Measurements from ENCODE around the gene MAFB. TPM values are rescaled to one million over a fixed set of nuclear protein-coding genes. Genes with fewer than 3 reads are reported as not detected.

MAFB gene
- polyA plus RNA-seq, 1 donor (not counting 4 experiments of a cell fraction or from before 2014, with no cell fraction given) = 1.7 TPM

DNA sequence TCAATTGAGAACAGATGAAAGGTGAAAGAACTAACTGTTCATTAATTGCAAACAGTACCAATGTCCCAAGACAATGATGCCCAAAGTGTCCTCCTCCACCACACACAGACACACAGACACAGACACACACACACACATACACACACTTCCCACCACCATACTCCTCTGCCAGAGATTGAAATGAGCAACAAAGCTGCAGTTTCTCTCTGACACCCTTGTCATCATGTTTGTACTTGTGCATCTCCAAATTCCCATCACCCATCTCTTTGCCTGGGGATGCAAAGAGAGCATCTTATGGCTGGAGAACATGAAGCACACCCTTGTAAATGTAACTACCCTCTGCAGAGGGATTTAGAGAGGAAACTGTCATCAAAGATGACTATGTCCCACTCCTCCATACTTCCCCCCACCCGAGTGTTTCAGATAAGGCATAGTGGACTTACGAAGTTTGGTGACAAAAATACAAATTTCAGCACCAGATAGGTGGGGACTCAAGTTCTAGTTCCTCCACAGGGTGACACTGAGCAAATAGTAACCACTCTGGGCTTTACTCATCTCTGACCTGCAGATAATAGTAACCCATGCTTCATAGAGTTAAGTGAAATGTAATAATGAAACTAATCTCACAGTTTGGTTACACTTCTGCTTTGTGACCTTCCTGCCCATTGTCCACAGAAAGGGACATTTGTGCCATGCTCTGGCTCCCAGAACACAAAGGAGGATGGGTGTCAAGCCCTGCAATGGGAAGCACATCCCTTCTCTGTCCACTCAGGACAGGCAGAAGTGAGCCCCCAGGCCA is 8.7 kb downstream of the MAFB start:
- Histone ChIP-seq H3K9me1 (ENCODE audit: control insufficient read depth, extremely low read depth, insufficient read depth, low read length) (peaks cover 2% of the 10 kb centered on the region), H3K4me2 (ENCODE audit: control insufficient read depth, extremely low read depth, insufficient read depth, low read depth, low read length) (no peak overlapping the region), H3K36me3 (ENCODE audit: control insufficient read depth in 2 of 2, extremely low read depth in 1 of 2, insufficient read depth in 2 of 2, low read length in 2 of 2) (no peaks in the 10 kb centered on the region), H3K4me3 (ENCODE audit: control insufficient read depth in 2 of 3, extremely low read depth in 1 of 3, insufficient read depth in 2 of 3, low read depth in 1 of 3, low read length in 3 of 3) (no peak overlapping the region), H3K4me1 (ENCODE audit: control insufficient read depth, extremely low read depth, insufficient read depth, low read length) (no peaks in the 10 kb centered on the region), H3K27me3 (ENCODE audit: control insufficient read depth, extremely low read depth, insufficient read depth, low read length) (no peaks in the 10 kb centered on the region), H3K9ac (ENCODE audit: control insufficient read depth, extremely low read depth, insufficient read depth, low read length) (no peak overlapping the region), H2AFZ (ENCODE audit: control insufficient read depth, low read length) (no peak overlapping the region), H3K79me2 (ENCODE audit: control insufficient read depth, insufficient read depth, low read length) (no peaks in the 10 kb centered on the region), H4K20me1 (ENCODE audit: control insufficient read depth, extremely low read depth, insufficient read depth, low read length) (no peaks in the 10 kb centered on the region), H3K9me3 (ENCODE audit: control insufficient read depth, low read depth, low read length) (no peaks in the 10 kb centered on the region), H3K27ac (ENCODE audit: control insufficient read depth, insufficient read depth, low read length) (no peak overlapping the region)
- TF ChIP-seq, protein P1, sequence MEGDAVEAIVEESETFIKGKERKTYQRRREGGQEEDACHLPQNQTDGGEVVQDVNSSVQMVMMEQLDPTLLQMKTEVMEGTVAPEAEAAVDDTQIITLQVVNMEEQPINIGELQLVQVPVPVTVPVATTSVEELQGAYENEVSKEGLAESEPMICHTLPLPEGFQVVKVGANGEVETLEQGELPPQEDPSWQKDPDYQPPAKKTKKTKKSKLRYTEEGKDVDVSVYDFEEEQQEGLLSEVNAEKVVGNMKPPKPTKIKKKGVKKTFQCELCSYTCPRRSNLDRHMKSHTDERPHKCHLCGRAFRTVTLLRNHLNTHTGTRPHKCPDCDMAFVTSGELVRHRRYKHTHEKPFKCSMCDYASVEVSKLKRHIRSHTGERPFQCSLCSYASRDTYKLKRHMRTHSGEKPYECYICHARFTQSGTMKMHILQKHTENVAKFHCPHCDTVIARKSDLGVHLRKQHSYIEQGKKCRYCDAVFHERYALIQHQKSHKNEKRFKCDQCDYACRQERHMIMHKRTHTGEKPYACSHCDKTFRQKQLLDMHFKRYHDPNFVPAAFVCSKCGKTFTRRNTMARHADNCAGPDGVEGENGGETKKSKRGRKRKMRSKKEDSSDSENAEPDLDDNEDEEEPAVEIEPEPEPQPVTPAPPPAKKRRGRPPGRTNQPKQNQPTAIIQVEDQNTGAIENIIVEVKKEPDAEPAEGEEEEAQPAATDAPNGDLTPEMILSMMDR (optimal IDR thresholded peaks at IDR 0.05 in 1 of 3, IDR thresholded peaks at IDR 0.05 in 1 of 3, conservative IDR thresholded peaks at IDR 0.05 in 1 of 3; ENCODE audit: extremely low read depth in 1 of 3, insufficient read depth in 2 of 3, low read length in 3 of 3) = no peak
- no peak for TF ChIP-seq EZH2 (IDR thresholded peaks at IDR 0.05; ENCODE audit: low read length)
- no peak for FAIRE-seq
- dilution Hi-C loops (cut with MboI; ENCODE audit: extremely low pct_ligation_motif_present, low sequenced_read_pairs) = no loop called here
- DNase-seq (ENCODE audit: low read depth, low spot score) = no peak

DNA sequence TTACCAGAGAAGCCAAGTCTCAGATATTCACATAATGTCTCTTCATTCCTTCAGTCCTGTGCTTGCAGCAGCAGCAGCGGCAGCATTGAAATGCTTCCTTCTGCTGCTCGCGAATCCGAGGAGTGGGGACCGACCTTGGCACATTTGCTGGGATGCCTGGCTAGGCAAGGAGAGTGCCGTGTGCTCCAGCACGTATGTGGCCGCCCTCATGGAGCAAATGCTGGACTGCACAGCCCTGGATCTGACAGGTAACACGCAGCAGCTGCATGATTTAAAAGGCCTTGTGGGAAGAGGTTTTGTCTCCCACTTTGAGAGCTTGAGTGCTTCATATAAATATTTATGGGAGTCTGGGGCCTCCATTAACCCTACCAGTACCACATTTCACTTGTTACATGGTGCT is 9.9 kb downstream of the MAFB start:
- FAIRE-seq = no peak
- no peak for DNase-seq (ENCODE audit: low read depth, low spot score)
- H3K9ac ChIP-seq (ENCODE audit: control insufficient read depth, extremely low read depth, insufficient read depth, low read length) = no peak overlapping the region
- H3K36me3 ChIP-seq (ENCODE audit: control insufficient read depth in 2 of 2, extremely low read depth in 1 of 2, insufficient read depth in 2 of 2, low read length in 2 of 2) = no peaks in the 10 kb centered on the region
- H3K9me1 ChIP-seq (ENCODE audit: control insufficient read depth, extremely low read depth, insufficient read depth, low read length) = peaks cover 2% of the 10 kb centered on the region
- H3K9me3 ChIP-seq (ENCODE audit: control insufficient read depth, low read depth, low read length) = no peaks in the 10 kb centered on the region
- no peaks in the 10 kb centered on the region for H4K20me1 ChIP-seq (ENCODE audit: control insufficient read depth, extremely low read depth, insufficient read depth, low read length)
- H2AFZ ChIP-seq (ENCODE audit: control insufficient read depth, low read length) = no peak overlapping the region
- no peaks in the 10 kb centered on the region for H3K4me1 ChIP-seq (ENCODE audit: control insufficient read depth, extremely low read depth, insufficient read depth, low read length)
- H3K4me2 ChIP-seq (ENCODE audit: control insufficient read depth, extremely low read depth, insufficient read depth, low read depth, low read length) = no peak overlapping the region
- TF ChIP-seq, protein P1 (optimal IDR thresholded peaks at IDR 0.05 in 1 of 3, IDR thresholded peaks at IDR 0.05 in 1 of 3, conservative IDR thresholded peaks at IDR 0.05 in 1 of 3; ENCODE audit: extremely low read depth in 1 of 3, insufficient read depth in 2 of 3, low read length in 3 of 3) = no peak
- TF ChIP-seq EZH2 (IDR thresholded peaks at IDR 0.05; ENCODE audit: low read length) = no peak
- H3K79me2 ChIP-seq (ENCODE audit: control insufficient read depth, insufficient read depth, low read length) = no peaks in the 10 kb centered on the region
- no peaks in the 10 kb centered on the region for H3K27me3 ChIP-seq (ENCODE audit: control insufficient read depth, extremely low read depth, insufficient read depth, low read length)
- H3K4me3 ChIP-seq (ENCODE audit: control insufficient read depth in 2 of 3, extremely low read depth in 1 of 3, insufficient read depth in 2 of 3, low read depth in 1 of 3, low read length in 3 of 3) = no peak overlapping the region
- dilution Hi-C loops (cut with MboI; ENCODE audit: extremely low pct_ligation_motif_present, low sequenced_read_pairs) = no loop called here
- no peak overlapping the region for H3K27ac ChIP-seq (ENCODE audit: control insufficient read depth, insufficient read depth, low read length)
